OCI-LY7 (cell line): Measurements from ENCODE around the gene MGST3. TPM values are rescaled to one million over a fixed set of nuclear protein-coding genes. Genes with fewer than 3 reads are reported as not detected.

Source experiments
- BruUV-seq: library from RNA; stranded (reverse); fragments of 400-500 nt; replicated peaks from 2 replicates; lab custom pipeline; 2021; lab: Mats Ljungman, UMichigan
- CTCF ChIA-PET: fragments of 300-600 bp; sonication (Branson Sonifier 250); formaldehyde crosslinking; loops from one replicate; lab custom pipeline; 2022; ENCODE audit warnings: antibody characterized with exemption; ENCODE audit not compliant: unreplicated experiment; lab: Charles Lee
- POLR2A ChIA-PET: fragments of 300-600 bp; sonication (Branson Sonifier 250); formaldehyde crosslinking; loops from one replicate; lab custom pipeline; 2022; ENCODE audit warnings: antibody characterized with exemption; lab: Charles Lee
- DNase-seq: peaks from one replicate; pipeline ENCODE4 v3.0.0-alpha.2; 2015; ENCODE audit warnings: low spot score
- H2AFZ ChIP-seq: fragments of 200-600 bp; sonication (generic), shearing (Covaris generic); 2 replicates; pipeline ENCODE4 v1.6.1; 2014; ENCODE audit warnings: mild to moderate bottlenecking, antibody characterized with exemption, low read length, moderate library complexity
- H3K27ac ChIP-seq: fragments of 200-600 bp; sonication (generic); 2 replicates; pipeline ENCODE4 v1.5.1; 2014; ENCODE audit warnings: mixed run types, low read depth, mild to moderate bottlenecking, moderate library complexity, low read length, inconsistent platforms; ENCODE audit not compliant: poor library complexity, severe bottlenecking
- H3K36me3 ChIP-seq: fragments of 200-600 bp; sonication (generic); 2 replicates; pipeline ENCODE4 v1.6.1; 2014; ENCODE audit warnings: mild to moderate bottlenecking, antibody characterized with exemption, low read length, moderate library complexity, mixed read lengths; ENCODE audit not compliant: insufficient read depth
- H3K4me1 ChIP-seq: fragments of 200-600 bp; sonication (generic); 2 replicates; pipeline ENCODE4 v1.5.1; 2014; ENCODE audit warnings: mild to moderate bottlenecking, low read length; ENCODE audit not compliant: insufficient read depth, poor library complexity, severe bottlenecking
- H3K4me2 ChIP-seq: fragments of 200-600 bp; sonication (generic); 2 replicates; pipeline ENCODE4 v1.6.1; 2014; ENCODE audit warnings: mild to moderate bottlenecking, low read length
- H3K4me3 ChIP-seq: fragments of 200-600 bp; sonication (generic); 2 replicates; pipeline ENCODE4 v1.5.1; 2014; ENCODE audit warnings: mild to moderate bottlenecking, low read depth, low read length; ENCODE audit not compliant: poor library complexity, severe bottlenecking
- H3K79me2 ChIP-seq: fragments of 200-600 bp; sonication (generic); 2 replicates; pipeline ENCODE4 v1.6.1; 2016; ENCODE audit warnings: low read depth, mild to moderate bottlenecking, low read length, moderate library complexity, mixed read lengths; ENCODE audit not compliant: insufficient read depth
- H3K9me2 ChIP-seq: fragments of 200-600 bp; sonication (generic); 2 replicates; pipeline ENCODE4 v1.6.1; 2016; ENCODE audit warnings: mild to moderate bottlenecking, low read length, mixed read lengths; ENCODE audit not compliant: insufficient read depth
- H3K9me3 ChIP-seq: fragments of 200-600 bp; sonication (generic); 2 replicates; pipeline ENCODE4 v1.6.1; 2014; ENCODE audit warnings: mild to moderate bottlenecking, mixed run types, low read length, mixed read lengths
- H4K20me1 ChIP-seq: fragments of 200-600 bp; sonication (generic); 2 replicates; pipeline ENCODE4 v1.6.1; 2014; ENCODE audit warnings: mild to moderate bottlenecking, antibody characterized with exemption, low read length, moderate library complexity, mixed read lengths; ENCODE audit not compliant: insufficient read depth
- EZH2phosphoT487 ChIP-seq: fragments of 200-600 bp; sonication (generic); IDR thresholded peaks from 2 replicates; pipeline ENCODE4 v1.6.1; 2018; ENCODE audit warnings: low read depth, borderline replicate concordance, mild to moderate bottlenecking, mixed run types, antibody characterized with exemption, low read length, moderate library complexity, mixed read lengths
- intact Hi-C: fragments of 100-400 bp; cut with micrococcal nuclease; formaldehyde crosslinking; loops from one replicate; pipeline ENCODE4 v1.10.0; 2022; ENCODE audit not compliant: unreplicated experiment
- total RNA-seq, 2 experiments: library from RNA; depleted of rRNA in 1 of 2; stranded (reverse); fragments of >200 nt in 1 of 2; shearing (Covaris generic) in 1 of 2; gene quantifications; 2 replicates each; pipeline ENCODE4 v1.2.3, GENCODE V29; 2014 to 2022
- TF ChIP-seq, protein P1 (sequence below): fragments of 200-600 bp; sonication (generic); conservative IDR thresholded peaks from 2 replicates; pipeline ENCODE4 v1.5.1; 2014; ENCODE audit warnings: mild to moderate bottlenecking, antibody characterized with exemption, low read length, moderate library complexity, mixed read lengths

MGST3 gene
- total RNA-seq, 2 experiments from 2014 or later, result 115 to 127 TPM

DNA sequence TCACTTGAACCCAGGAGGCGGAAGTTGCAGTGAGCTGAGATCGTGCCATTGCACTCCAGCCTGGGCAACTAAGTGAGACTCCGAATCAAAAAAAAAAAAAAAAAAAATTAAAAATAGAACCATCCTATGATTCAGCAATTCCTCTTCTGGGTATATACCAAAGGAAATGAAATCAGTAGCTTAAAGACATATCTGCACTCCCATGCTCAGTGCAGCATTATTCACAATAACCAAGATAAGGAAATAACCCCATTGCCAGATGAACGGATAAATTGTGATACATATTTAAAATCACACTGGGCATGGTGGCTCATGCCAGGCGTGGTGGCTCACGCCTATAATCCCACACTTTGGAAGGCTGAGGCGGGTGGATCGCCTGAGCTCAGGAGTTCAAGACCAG, 43.6 kb downstream of the MGST3 start:
- POLR2A ChIA-PET, result interaction anchor here (0.7 to 1.0 kb wide), 2 partner anchors 11 to 59 kb away, joined by 3 to 6 read pairs; no protein-coding TSS in a partner anchor
- no TSS peak for BruUV-seq
- no peak overlapping the region for H3K4me2 ChIP-seq
- no peak overlapping the region for H3K4me3 ChIP-seq
- no peak for DNase-seq
- no peaks in the 10 kb centered on the region for H3K79me2 ChIP-seq
- H3K27ac ChIP-seq, result no peak overlapping the region
- H3K9me2 ChIP-seq, result no peaks in the 10 kb centered on the region
- no peaks in the 10 kb centered on the region for H3K9me3 ChIP-seq
- no peak overlapping the region for H2AFZ ChIP-seq
- CTCF ChIA-PET, result no interaction called here
- H3K36me3 ChIP-seq, result peaks cover 70% of the 10 kb centered on the region
- intact Hi-C loops, result no loop called here
- H3K4me1 ChIP-seq, result no peaks in the 10 kb centered on the region
- TF ChIP-seq, protein P1, sequence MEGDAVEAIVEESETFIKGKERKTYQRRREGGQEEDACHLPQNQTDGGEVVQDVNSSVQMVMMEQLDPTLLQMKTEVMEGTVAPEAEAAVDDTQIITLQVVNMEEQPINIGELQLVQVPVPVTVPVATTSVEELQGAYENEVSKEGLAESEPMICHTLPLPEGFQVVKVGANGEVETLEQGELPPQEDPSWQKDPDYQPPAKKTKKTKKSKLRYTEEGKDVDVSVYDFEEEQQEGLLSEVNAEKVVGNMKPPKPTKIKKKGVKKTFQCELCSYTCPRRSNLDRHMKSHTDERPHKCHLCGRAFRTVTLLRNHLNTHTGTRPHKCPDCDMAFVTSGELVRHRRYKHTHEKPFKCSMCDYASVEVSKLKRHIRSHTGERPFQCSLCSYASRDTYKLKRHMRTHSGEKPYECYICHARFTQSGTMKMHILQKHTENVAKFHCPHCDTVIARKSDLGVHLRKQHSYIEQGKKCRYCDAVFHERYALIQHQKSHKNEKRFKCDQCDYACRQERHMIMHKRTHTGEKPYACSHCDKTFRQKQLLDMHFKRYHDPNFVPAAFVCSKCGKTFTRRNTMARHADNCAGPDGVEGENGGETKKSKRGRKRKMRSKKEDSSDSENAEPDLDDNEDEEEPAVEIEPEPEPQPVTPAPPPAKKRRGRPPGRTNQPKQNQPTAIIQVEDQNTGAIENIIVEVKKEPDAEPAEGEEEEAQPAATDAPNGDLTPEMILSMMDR, result no peak
- no peak for TF ChIP-seq EZH2phosphoT487
- no peaks in the 10 kb centered on the region for H4K20me1 ChIP-seq

DNA sequence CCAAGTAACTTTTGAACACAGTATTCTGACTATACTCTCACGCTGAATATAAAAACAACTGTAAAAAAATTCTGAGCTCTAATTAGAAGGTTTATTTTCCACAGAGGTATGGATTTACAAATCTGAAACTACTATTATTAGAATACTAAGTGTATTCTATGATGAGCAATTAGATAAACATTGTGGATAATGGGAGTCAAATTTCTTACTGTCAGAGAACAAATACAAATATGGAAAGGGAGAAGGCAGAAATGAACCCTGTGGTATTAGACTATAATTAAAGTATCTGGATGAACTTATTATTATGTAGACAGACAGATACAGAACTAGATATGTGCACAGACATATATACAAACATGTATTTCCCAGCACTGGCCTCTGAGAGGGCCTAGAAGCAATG, 44.8 kb downstream of the MGST3 start:
- Histone ChIP-seq H2AFZ (no peak overlapping the region), H3K4me3 (no peak overlapping the region), H3K79me2 (no peaks in the 10 kb centered on the region), H3K36me3 (peaks cover 72% of the 10 kb centered on the region), H3K9me2 (no peaks in the 10 kb centered on the region), H4K20me1 (no peaks in the 10 kb centered on the region), H3K27ac (no peak overlapping the region), H3K4me1 (no peaks in the 10 kb centered on the region), H3K9me3 (no peaks in the 10 kb centered on the region), H3K4me2 (no peak overlapping the region)
- no peak for TF ChIP-seq EZH2phosphoT487
- TF ChIP-seq, protein P1, result no peak
- ChIA-PET POLR2A (no interaction called here), CTCF (no interaction called here)
- intact Hi-C loops, result no loop called here
- DNase-seq, result no peak
- no TSS peak for BruUV-seq

DNA sequence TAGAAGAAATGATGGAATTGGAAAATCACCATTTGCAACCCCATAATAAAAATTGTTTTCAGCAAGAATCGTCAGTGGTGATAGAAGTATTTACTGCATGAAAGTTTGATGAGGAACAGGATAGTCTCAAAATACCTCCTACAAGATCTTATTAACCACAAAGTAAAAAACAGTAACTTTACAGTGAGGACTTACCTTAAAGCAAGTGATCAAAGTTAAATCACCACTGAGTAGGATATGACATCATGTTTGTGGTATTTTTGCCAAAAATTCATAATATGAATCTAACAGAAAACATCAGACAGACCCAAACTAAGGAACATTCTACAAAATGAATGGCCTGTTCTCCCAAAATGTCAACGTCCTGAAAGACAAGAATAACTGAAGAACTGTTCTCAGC, 47.5 kb downstream of the MGST3 start:
- intact Hi-C loops, result loop anchor here (2.0 kb wide), 1 partner anchor 76 kb away; no protein-coding TSS in a partner anchor
- H2AFZ ChIP-seq, result no peak overlapping the region
- no peaks in the 10 kb centered on the region for H3K4me1 ChIP-seq
- CTCF ChIA-PET, result no interaction called here
- DNase-seq, result no peak
- H3K9me3 ChIP-seq, result no peaks in the 10 kb centered on the region
- no TSS peak for BruUV-seq
- H3K79me2 ChIP-seq, result no peaks in the 10 kb centered on the region
- no peak overlapping the region for H3K27ac ChIP-seq
- H3K4me3 ChIP-seq, result no peak overlapping the region
- H3K36me3 ChIP-seq, result peaks cover 81% of the 10 kb centered on the region
- no peaks in the 10 kb centered on the region for H4K20me1 ChIP-seq
- POLR2A ChIA-PET, result interaction anchor here (0.7 to 1.0 kb wide), 2 partner anchors 20 to 33 kb away, joined by 3 to 4 read pairs; partner anchors contain the start of gene ALDH9A1
- no peaks in the 10 kb centered on the region for H3K9me2 ChIP-seq
- no peak for TF ChIP-seq EZH2phosphoT487
- TF ChIP-seq, protein P1, result no peak
- H3K4me2 ChIP-seq, result no peak overlapping the region
